Smooth muscle cell of the brain vasculature (primary cell): ENCODE results near the gene EMC8.
A peak's percentile ranks its signal among the peaks of the same experiment; 100 is the strongest.
"Not testable (repeated sequence)": the region's sequence is repeated elsewhere in the genome, so short reads cannot be mapped to it uniquely, and the experiment has no call there.

Source experiments
- DNase-seq: peaks from one replicate; pipeline ENCODE4 v3.0.0-alpha.2; 2012; ENCODE audit warnings: low read depth, low spot score

The EMC8 gene

GRCh38 chr16:85799497-85800320, at the start of gene EMC8, which contains the start of gene COX4I1:
TSS of gene EMC8 (minus strand) at chr16:85799544. CDS start at chr16:85799295, 249 bp downstream.
TSS of gene COX4I1 (plus strand) at chr16:85799695. CDS start at chr16:85801206, 1,511 bp downstream.
- DNase-seq = peak; percentile 77

DNA sequence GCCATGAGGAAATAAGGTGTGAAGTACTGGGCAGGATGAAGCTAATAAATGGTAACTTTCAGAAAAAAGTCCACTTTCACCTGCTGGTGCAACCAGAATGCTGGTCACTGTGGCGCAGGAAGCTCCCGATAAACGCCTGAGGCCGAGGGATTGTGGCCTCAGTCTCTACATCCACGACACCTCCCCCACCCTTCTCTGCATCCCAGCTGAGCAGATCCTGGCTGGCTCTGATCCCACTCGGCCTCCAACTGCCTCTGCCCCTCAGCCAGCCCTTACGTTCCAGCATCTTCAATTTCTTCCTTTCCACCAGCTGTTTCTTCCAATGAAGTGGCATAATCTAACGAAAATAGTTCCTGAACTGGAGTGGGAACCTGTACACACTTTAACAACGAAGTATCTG, 49.6 kb upstream of the EMC8 start:
- no peak for DNase-seq

DNA sequence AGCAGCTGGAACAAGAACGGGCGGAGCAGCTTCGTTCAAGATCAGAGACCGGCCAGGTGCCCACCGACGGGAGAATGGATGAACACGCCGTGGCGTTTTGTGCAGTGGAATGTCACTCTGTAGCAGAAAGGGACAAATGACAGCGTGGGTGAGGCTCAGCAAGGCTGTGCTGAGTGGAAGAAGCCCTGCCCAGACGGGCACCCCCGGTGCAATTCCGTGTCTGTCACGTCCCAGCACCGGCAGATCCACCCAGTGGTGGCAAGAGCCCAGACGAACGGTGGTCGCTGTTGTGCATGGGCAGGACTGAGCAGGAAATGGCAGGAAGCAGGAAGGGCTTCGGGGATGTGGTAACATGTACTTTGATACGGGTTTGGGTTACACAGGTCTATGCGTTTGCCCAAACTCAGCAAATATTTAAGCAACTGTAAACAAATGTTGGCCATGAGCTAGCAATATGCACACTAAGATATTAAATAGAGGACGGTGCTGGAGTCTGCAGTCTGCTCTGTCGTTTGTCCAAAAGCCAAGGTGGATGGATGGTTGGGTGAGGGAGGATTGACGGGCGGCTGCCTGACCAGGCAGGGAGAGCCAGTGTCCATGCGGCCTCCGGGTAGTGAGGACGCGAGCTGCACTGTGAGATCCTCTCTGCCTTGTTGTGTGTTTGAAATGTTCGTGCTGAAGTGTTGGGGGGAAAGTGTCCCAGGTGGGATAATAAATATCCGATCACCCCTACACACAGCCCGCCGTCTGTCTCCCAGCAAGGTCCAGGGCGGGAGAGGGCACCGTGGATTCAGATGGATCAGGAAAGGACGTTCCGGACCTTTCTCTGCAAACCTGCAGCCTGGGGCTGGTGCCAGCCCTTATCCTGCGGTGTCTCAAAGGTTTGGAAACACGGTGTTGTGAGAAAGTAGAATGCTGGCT, 48.6 kb upstream of the EMC8 start:
- DNase-seq = no peak

GRCh38 chr16:85847036-85847435, 47.7 kb upstream of the EMC8 start:
- DNase-seq = no peak

DNA sequence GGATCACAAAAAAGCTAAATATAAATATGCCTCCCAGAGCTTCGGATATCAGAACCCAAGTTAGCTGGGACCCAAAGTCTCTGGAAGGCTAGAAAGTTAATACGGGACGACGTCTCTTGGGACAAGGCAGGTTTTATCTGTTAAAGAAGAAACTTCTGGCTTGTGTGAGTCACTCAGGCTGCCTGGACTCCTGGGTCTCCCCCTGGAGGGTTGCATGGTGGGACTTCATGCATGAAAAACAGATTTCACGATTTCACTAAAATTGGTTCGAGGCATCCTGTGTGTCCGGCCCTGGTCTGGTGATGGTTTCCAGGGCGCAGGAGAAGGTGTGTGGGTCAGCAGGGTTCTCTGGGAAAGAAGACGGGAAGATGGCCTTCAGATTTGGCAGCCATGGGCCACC, 47.1 kb upstream of the EMC8 start:
- no peak for DNase-seq

- DNase-seq = no peak
Observed at GRCh38 chr16:85845266-85845665, 45.9 kb upstream of the EMC8 start.

GRCh38 chr16:85844786-85845185, 45.4 kb upstream of the EMC8 start:
- DNase-seq = no peak

DNA sequence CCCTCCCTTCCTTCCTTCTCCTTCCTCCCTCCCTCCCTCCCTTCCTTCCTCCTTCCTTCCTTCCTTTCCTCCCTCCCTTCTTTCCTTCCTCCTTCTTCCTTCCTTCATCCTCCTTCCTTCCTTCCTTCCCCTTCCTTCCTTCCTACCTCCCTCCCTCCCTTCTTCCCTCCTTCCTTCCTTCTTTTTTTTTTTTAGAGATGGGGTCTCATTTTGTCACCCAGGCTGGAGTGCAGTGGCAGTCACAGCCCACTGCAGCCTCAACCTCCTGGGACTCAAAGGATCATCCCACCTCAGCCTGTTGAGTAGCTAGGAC, 44.8 kb upstream of the EMC8 start:
- DNase-seq = no peak

DNA sequence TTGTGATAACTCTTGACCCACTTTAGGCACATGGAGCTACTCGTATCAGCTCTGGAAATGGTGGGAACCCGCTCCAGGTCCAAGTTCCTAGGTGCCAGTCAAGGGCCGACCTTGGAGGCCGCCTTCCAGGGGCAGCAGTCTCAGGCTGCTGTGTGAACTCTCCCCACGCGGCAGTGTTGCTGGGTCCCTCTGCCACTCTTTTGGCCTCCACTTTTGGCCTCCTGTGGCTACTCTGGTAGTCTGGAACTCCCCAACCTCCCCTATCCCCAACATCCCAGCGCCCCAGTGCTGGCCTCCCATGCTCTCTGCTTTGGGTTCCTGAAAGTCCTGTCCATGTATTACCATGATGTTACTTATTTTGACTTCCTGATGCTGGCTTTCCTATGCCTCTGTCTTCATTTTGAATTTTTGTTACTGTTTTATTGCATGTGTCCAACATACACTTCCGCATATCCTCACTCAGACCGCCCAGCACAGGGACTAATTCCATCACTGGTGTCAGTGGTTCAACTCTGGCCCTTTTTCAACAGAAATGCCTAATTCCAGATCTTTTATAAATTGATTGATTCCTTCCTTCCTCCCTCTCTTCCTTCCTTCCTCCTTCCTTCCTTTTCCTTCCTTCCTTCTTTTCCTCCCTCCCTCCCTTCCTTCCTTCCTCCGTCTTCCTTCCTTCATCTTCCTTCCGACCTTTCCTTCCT, 44.3 kb upstream of the EMC8 start:
- DNase-seq = no peak

DNA sequence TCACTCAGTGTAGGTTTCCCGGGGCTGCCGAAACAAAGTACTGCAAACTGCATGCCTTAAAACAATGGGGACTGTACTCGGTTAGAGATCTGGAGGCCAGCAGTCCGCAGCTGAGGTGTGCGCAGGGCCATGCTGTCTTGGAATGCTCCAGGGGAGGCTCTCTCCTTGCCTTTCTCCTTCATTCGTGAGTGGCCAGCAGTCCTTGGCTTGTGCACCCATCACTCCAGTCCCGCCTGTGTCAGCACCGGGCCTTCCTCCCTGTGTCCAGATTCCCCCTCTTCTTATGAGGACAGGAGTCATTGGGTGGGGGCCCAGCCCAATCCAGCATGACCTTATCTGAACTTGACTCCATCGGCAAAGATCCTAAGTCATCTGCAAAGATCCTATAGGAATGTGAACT, 43.5 kb upstream of the EMC8 start:
- no peak for DNase-seq

DNA sequence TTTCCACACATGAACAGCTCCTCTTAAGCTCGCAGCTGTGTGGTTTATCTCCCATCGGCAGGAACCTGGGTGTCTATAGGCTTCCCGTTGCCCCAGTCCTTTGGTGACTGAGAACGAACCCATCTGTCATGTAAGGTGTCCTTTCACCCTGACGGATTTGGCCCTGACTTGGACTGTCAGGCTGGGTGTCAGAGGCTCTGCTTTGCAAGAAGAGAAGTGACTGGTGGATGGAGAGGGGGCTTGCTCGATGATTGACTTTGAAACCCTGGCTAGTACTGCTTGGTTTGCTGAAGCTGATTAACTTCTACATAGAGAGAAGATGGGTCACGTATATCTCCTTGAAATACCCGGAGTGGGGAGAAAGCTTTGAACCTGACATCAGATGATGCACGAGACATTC, 43.1 kb upstream of the EMC8 start:
- DNase-seq = no peak

- DNase-seq = no peak
Observed at GRCh38 chr16:85840801-85841200, 41.5 kb upstream of the EMC8 start.

- DNase-seq = no peak
Observed at GRCh38 chr16:85840395-85840794, 41.1 kb upstream of the EMC8 start.

DNA sequence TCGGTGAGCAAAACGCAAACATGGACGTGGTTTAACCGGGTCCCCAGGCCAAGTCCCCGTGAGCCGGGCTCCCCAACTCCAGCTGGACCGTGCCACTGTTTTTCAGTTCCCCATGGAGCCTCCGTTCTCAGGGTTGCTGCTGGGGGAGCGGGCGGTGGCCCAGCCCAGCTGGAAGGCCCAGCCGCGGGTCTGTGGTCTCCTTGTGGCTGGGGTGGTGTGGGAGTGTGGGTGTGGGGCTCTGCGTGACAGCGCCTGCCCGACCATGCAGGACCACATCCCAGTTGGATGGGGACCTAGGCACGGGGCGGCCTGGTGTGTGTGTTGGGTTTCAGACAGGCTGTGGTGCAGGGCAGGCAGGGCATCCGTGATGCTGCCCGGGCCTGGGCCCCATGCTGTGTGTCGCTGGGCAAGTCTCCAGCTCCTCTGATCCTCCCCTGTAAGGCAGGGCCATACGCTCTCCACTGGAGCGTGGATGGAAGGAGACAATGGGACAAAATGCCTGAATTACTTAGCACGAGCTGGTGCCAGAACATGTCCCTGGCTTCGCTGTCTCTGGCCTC, 40.4 kb upstream of the EMC8 start:
- DNase-seq = no peak

- no peak for DNase-seq
Observed at GRCh38 chr16:85838876-85839585, 39.7 kb upstream of the EMC8 start.

DNA sequence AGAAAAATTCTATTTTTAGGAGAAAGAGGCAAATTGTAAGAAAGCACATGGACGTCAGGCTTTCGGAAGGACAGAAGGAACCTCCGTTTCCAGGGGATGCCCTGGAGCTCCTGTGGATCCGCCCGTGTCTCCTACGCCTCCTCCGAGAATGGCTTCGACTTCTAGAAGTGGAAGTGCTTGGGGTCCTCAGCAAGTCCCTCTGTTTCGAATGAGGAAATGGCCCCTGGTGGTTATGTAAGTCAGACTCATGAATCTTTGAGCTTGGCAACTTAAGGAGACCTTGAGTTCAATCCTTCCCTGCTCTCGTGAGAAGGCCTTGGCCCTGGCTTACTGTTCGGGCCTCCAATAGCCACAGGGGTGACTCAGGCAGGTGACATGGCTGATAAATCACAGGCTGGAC, 39.0 kb upstream of the EMC8 start:
- DNase-seq = no peak

DNA sequence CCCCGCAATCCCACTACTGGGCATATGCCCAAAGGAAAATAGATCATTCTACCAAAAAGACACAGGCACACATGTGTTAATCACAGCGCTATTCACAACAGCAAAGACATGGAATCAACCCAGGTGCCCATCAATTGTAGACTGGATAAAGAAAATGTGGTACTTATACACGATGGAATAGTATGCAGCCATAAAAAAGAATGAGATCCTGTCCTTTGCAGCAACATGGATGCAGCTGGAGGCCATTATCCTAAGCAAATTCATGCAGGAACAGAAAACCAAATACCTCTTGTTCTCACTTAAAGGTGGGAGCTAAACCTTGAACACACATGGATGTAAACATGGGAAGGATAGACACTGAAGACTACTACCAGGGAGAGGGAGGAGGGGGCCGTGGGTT, 38.3 kb upstream of the EMC8 start:
- DNase-seq = not testable (repeated sequence)

DNA sequence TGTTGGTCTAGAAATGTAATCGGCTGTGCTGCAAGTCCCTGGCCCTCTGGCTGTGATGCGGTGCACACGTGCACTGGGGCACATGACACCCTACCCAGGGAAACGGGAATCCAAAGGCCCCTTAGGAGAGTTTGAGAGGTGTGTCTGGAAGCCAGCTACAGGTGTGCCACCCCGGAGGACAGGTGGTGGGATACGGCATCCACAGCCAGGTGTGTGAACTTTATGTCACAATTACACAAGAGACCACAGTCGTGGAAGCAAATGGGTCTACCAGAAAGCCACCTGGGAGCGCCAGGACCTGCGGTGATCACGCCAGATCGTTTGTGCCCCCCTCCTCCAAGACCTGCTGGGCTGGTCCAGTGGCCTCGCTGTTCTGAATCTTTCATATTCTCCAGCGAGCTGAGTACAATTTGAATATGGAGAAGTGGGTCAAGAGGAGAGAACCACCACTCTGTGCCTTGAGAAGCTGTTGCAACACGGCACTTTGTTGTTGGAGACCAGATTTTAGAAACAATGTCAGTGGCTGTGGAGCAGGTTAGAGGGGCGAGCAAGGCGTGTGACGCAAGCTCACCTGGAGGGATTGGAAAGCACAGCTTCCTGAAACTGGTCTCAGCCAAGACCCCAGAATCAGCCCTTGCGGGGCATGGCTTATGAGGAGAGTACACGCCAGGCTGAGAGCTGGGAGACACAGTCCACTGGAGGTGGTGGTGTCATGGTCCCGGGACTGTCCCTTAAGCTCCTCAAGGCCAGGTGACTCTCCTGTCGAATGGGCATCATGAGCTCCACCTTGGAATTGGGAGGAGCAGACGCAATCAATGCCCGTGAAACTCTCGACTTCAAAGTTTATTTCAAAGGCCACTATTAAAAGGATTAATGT, 37.6 kb upstream of the EMC8 start:
- DNase-seq = no peak

GRCh38 chr16:85835956-85836705, 36.8 kb upstream of the EMC8 start:
- DNase-seq = no peak
